ENCODE measurements around the gene ANKRD52. TPM values are rescaled to one million over a fixed set of nuclear protein-coding genes. Genes with fewer than 3 reads are reported as not detected.

ANKRD52 gene
- total and polyA plus RNA-seq, 10 of the 15 experiments (the other 5 are each of a cell fraction or from before 2014, with no cell fraction given): 0.90 to 55.3 (median 16.1) TPM

DNA sequence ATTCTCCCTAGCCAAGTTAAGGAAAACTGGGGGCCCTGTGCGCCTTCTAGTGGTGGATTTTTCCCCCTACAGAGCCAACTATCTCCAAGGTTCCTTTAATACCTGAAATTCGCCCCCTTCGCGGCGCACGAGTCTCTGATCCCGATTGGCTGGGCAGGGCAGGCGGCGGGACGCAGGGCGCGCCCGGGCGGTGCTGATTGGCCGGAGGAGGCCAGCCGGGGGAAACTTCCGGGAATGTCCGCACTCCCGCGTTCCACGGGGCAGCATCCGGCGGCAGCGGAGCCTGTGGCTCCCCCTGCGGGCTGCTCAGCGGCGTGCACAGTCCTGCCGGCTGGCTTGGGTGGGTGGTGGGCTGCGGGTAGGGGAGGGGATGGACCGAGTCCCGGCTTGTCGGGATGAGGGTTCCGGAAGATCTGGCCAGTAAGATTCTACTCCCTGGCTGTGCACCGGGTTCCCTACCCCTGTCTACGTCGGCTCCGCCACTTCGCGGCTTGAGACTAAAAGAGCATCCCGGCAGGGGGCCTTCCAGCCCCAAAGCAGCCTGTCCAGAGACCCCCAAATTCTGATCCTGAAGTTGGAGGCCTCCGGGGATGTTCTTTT, 34.0 kb downstream of the ANKRD52 start, which contains the start of gene NABP2 (continued):
- TF ChIP-seq CBX3 (IDR thresholded peaks at IDR 0.05; ENCODE audit: borderline replicate concordance, low read depth): no peak

DNA sequence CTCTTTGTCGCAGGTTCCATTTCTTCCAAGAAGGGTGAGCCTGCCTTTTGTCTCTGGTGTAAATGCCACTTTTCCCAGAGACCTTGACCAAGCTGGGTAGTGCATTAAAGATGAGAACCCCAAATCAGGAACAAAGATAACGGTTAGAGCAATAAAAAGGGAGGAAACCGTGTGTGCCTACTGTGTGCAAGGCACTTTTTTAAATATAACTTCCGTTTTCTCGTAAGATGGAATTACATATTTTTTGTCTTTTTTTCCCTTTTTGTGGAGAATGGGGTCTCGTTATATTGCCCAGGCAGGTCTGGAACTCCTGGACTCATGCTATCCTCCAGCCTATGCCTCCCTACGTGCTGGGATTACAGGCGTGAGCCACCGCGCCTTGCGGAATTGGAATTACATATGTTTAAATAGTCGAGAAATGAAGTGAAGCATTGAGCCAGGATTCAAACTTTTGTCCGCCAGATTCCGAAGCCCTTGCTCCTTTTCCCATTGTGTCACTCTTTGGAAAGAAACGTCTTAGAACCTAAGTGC, 34.5 kb downstream of the ANKRD52 start:
- H3K9ac ChIP-seq (ENCODE audit: control insufficient read depth, insufficient read depth, low read length): peak overlapping the region; percentile 48; the same call in 1 of the 2 replicates

More for the DNA sequence above, 34.5 kb downstream of the ANKRD52 start:
- in situ Hi-C loops (cut with MboI): no loop called here
- WGBS (ENCODE audit: insufficient coverage, insufficient replicate concordance, low lambda C conversion rate, missing lambda C conversion rate): 19% methylated on average over 15 of the region's 15 CpGs
- peak overlapping the region; percentile 59 for H3K4me3 ChIP-seq
- FAIRE-seq: no peak
- H3K4me1 ChIP-seq (ENCODE audit: control insufficient read depth, insufficient read depth, low read length): 0 out of 2 replicates have a peak, but pooled peaks cover 3% of the 10 kb centered on the region
- intact Hi-C loops (cut with micrococcal nuclease; ENCODE audit: unreplicated experiment): loop anchor here (1.0 to 2.0 kb wide), 4 partner anchors 17 to 104 kb away; no protein-coding TSS in a partner anchor
- peak overlapping the region; percentile 96 for H2AFZ ChIP-seq (ENCODE audit: control insufficient read depth, low read depth, low read length)
- TF ChIP-seq, protein P1, sequence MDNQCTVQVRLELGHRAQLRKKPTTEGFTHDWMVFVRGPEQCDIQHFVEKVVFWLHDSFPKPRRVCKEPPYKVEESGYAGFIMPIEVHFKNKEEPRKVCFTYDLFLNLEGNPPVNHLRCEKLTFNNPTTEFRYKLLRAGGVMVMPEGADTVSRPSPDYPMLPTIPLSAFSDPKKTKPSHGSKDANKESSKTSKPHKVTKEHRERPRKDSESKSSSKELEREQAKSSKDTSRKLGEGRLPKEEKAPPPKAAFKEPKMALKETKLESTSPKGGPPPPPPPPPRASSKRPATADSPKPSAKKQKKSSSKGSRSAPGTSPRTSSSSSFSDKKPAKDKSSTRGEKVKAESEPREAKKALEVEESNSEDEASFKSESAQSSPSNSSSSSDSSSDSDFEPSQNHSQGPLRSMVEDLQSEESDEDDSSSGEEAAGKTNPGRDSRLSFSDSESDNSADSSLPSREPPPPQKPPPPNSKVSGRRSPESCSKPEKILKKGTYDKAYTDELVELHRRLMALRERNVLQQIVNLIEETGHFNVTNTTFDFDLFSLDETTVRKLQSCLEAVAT (IDR thresholded peaks at IDR 0.05): peak; percentile 74; the same call in 1 of the 2 replicates
- TF ChIP-seq, protein P2, sequence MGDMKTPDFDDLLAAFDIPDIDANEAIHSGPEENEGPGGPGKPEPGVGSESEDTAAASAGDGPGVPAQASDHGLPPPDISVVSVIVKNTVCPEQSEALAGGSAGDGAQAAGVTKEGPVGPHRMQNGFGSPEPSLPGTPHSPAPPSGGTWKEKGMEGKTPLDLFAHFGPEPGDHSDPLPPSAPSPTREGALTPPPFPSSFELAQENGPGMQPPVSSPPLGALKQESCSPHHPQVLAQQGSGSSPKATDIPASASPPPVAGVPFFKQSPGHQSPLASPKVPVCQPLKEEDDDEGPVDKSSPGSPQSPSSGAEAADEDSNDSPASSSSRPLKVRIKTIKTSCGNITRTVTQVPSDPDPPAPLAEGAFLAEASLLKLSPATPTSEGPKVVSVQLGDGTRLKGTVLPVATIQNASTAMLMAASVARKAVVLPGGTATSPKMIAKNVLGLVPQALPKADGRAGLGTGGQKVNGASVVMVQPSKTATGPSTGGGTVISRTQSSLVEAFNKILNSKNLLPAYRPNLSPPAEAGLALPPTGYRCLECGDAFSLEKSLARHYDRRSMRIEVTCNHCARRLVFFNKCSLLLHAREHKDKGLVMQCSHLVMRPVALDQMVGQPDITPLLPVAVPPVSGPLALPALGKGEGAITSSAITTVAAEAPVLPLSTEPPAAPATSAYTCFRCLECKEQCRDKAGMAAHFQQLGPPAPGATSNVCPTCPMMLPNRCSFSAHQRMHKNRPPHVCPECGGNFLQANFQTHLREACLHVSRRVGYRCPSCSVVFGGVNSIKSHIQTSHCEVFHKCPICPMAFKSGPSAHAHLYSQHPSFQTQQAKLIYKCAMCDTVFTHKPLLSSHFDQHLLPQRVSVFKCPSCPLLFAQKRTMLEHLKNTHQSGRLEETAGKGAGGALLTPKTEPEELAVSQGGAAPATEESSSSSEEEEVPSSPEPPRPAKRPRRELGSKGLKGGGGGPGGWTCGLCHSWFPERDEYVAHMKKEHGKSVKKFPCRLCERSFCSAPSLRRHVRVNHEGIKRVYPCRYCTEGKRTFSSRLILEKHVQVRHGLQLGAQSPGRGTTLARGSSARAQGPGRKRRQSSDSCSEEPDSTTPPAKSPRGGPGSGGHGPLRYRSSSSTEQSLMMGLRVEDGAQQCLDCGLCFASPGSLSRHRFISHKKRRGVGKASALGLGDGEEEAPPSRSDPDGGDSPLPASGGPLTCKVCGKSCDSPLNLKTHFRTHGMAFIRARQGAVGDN (IDR thresholded peaks at IDR 0.05): no peak
- TF ChIP-seq, protein P3, sequence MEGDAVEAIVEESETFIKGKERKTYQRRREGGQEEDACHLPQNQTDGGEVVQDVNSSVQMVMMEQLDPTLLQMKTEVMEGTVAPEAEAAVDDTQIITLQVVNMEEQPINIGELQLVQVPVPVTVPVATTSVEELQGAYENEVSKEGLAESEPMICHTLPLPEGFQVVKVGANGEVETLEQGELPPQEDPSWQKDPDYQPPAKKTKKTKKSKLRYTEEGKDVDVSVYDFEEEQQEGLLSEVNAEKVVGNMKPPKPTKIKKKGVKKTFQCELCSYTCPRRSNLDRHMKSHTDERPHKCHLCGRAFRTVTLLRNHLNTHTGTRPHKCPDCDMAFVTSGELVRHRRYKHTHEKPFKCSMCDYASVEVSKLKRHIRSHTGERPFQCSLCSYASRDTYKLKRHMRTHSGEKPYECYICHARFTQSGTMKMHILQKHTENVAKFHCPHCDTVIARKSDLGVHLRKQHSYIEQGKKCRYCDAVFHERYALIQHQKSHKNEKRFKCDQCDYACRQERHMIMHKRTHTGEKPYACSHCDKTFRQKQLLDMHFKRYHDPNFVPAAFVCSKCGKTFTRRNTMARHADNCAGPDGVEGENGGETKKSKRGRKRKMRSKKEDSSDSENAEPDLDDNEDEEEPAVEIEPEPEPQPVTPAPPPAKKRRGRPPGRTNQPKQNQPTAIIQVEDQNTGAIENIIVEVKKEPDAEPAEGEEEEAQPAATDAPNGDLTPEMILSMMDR (IDR thresholded peaks at IDR 0.05 in 2 of 3, conservative IDR thresholded peaks at IDR 0.05 in 1 of 3; ENCODE audit: control insufficient read depth in 2 of 3, extremely low read depth in 1 of 3, insufficient read depth in 1 of 3, low read depth in 3 of 3, low read length in 3 of 3): no peak
- TF ChIP-seq SMARCA5 (IDR thresholded peaks at IDR 0.05) (no peak), MTA3 (IDR thresholded peaks at IDR 0.05; ENCODE audit: borderline replicate concordance, low read length) (no peak)
- TF ChIP-seq, protein P4, sequence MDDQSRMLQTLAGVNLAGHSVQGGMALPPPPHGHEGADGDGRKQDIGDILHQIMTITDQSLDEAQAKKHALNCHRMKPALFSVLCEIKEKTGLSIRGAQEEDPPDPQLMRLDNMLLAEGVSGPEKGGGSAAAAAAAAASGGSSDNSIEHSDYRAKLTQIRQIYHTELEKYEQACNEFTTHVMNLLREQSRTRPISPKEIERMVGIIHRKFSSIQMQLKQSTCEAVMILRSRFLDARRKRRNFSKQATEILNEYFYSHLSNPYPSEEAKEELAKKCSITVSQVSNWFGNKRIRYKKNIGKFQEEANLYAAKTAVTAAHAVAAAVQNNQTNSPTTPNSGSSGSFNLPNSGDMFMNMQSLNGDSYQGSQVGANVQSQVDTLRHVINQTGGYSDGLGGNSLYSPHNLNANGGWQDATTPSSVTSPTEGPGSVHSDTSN (IDR thresholded peaks at IDR 0.05; ENCODE audit: insufficient replicate concordance, low read depth, low read length): no peak
- no TSS peak for BruUV-seq (replicated peaks)
- CTCF ChIA-PET: interaction anchor here (0.6 to 4.2 kb wide), 8 partner anchors 17 to 385 kb away, joined by 3 to 107 read pairs (median 15); partner anchors contain the start of genes ANKRD52, ESYT1, SMARCC2 and ZC3H10
- RAD21 ChIA-PET (ENCODE audit: unreplicated experiment): interaction anchor here (0.7 to 3.2 kb wide), 2 partner anchors 18 to 97 kb away, joined by 3 to 16 read pairs; partner anchors contain the start of gene ESYT1
- POLR2A ChIA-PET: interaction anchor here (3.9 to 4.0 kb wide), 2 partner anchors 33 to 105 kb away, joined by 41 to 68 read pairs; partner anchors contain the start of genes RPL41, SMARCC2 and ZC3H10
- H3K9me3 ChIP-seq (replicated peaks; ENCODE audit: control insufficient read depth, insufficient read depth, low read length): no peaks in the 10 kb centered on the region; the same call in 2 of the 3 replicates
- peaks cover 30% of the 10 kb centered on the region for H3K79me2 ChIP-seq (ENCODE audit: control insufficient read depth, insufficient read depth, low read length)
- H3K27ac ChIP-seq (ENCODE audit: control insufficient read depth, insufficient read depth): peak overlapping the region; percentile 65
- SMC1A ChIA-PET (ENCODE audit: uncharacterized antibody, unreplicated experiment): interaction anchor here (0.6 to 3.1 kb wide), 4 partner anchors 30 to 480 kb away, joined by 3 to 17 read pairs (median 6); partner anchors contain the start of genes ORMDL2 and SMARCC2
- peak overlapping the region; percentile 97 for H3K4me2 ChIP-seq (ENCODE audit: control insufficient read depth, insufficient read depth)
- no peak for DNase-seq (ENCODE audit: low read depth, low spot score)
- H4K20me1 ChIP-seq (ENCODE audit: control insufficient read depth, insufficient read depth): no peaks in the 10 kb centered on the region
- peaks cover 0 to 2% of the 10 kb centered on the region in 2 experiments; a peak in 1 of 4 replicates for H3K36me3 ChIP-seq (ENCODE audit: control insufficient read depth in 2 of 2, insufficient read depth in 2 of 2, low read length in 1 of 2)
- no peaks in the 10 kb centered on the region for H3K27me3 ChIP-seq (replicated peaks in 1 of 2; ENCODE audit: control insufficient read depth in 2 of 2, insufficient read depth in 2 of 2, low read length in 1 of 2)
- no peak for ATAC-seq

Measured in GM12878 (cell line).